Stimulated activated CD8-positive, alpha-beta memory T cell treated with anti-CD3 and anti-CD28 coated beads, Interleukin-15, amount 100 ng/mL, for 24 hours (primary cell): ENCODE data around the gene SLC30A3.

ENCODE experiments used
- DNase-seq: peaks from one replicate; pipeline ENCODE4 v3.0.0-alpha.2; 2020; ENCODE audit warnings: low read depth

The SLC30A3 gene

GRCh38 chr2:27204566-27204965 is 58.3 kb downstream of the SLC30A3 start:
- no peak for DNase-seq

GRCh38 chr2:27203741-27204140 is 59.1 kb downstream of the SLC30A3 start:
- DNase-seq = no peak
